HepG2 (cell line): ENCODE data around the gene ATXN1L. TPM values are rescaled to one million over a fixed set of nuclear protein-coding genes. Genes with fewer than 3 reads are reported as not detected.
"Not testable (repeated sequence)": the region's sequence is repeated elsewhere in the genome, so short reads cannot be mapped to it uniquely, and the experiment has no call there.

Experiments
- ATAC-seq: fragments of 200-7000 bp; cut with Tn5 transposase; 3 replicates; pipeline ENCODE4 v1.9.1; 2020; ENCODE audit warnings: mild to moderate bottlenecking, moderate library complexity
- BruUV-seq: library from RNA; stranded (reverse); fragments of 400-500 nt; replicated peaks from 2 replicates; lab custom pipeline; 2021; lab: Mats Ljungman, UMichigan
- CTCF ChIA-PET: fragments of 300-600 bp; formaldehyde crosslinking; extraction: SDS; loops from one replicate; lab custom pipeline; 2021; ENCODE audit warnings: low total read pairs, inconsistent platforms, low intra/inter-chr PET ratio; lab: Yijun Ruan, JAX
- POLR2A ChIA-PET: fragments of 350-600 bp; sonication (Branson Sonifier 250); formaldehyde crosslinking; loops from one replicate; lab custom pipeline; 2020; ENCODE audit warnings: antibody characterized with exemption, inconsistent platforms; lab: Yijun Ruan, JAX
- DNase-seq: peaks from one replicate; pipeline ENCODE4 v3.0.0-alpha.2; 2015; ENCODE audit warnings: low spot score
- FAIRE-seq: peaks from 3 replicates; lab custom pipeline; 2011; peaks lifted over from hg19 to GRCh38; lab: Jason Lieb, UNC
- H2AFZ ChIP-seq: one replicate; pipeline ENCODE4 v1.6.1; 2011; ENCODE audit warnings: low read length, inconsistent platforms
- H3K27ac ChIP-seq: fragments of 300-600 bp; 3 replicates; pipeline ENCODE4 v1.8.0; 2011; ENCODE audit warnings: mixed run types, mild to moderate bottlenecking, mixed read lengths, low read length, inconsistent platforms; ENCODE audit not compliant: insufficient read depth; ENCODE audit errors: extremely low read length
- H3K27me3 ChIP-seq, 2 experiments: fragments of 200-600 bp in 1 of 2; 2 replicates in 1 of 2; 3 replicates in 1 of 2; pipeline versions ENCODE4 v1.6.0 to v1.8.0; 2011; ENCODE audit warnings: low read length in 2 of 2, mild to moderate bottlenecking in 2 of 2, moderate library complexity in 2 of 2, inconsistent platforms in 1 of 2; ENCODE audit not compliant: insufficient read depth in 2 of 2, control insufficient read depth in 1 of 2
- H3K36me3 ChIP-seq, 2 experiments: fragments of 200-600 bp in 1 of 2; replicated peaks in 1 of 2; 2 replicates in 1 of 2; 3 replicates in 1 of 2; pipeline versions ENCODE4 v1.5.1 to v1.8.0; 2011; ENCODE audit warnings: low read length in 2 of 2, inconsistent platforms in 1 of 2; ENCODE audit not compliant: insufficient read depth in 2 of 2, control insufficient read depth in 1 of 2
- H3K4me1 ChIP-seq: 2 replicates; pipeline ENCODE4 v1.5.1; 2012; ENCODE audit warnings: low read length, inconsistent platforms; ENCODE audit not compliant: insufficient read depth
- H3K4me2 ChIP-seq: 2 replicates; pipeline ENCODE4 v1.6.0; 2011; ENCODE audit warnings: low read depth, low read length, inconsistent platforms
- H3K4me3 ChIP-seq, 3 experiments: fragments of 200-600 bp in 1 of 3; sonication (generic), shearing (Covaris generic) in 1 of 3; replicated peaks in 1 of 3; 2 replicates each; pipeline ENCODE4 v1.5.1; 2011 to 2016; ENCODE audit warnings: low read length in 3 of 3, inconsistent platforms in 2 of 3, low read depth in 2 of 3, mild to moderate bottlenecking in 2 of 3, control low read depth in 1 of 3, mixed read lengths in 1 of 3; ENCODE audit not compliant: insufficient read depth in 1 of 3
- H3K79me2 ChIP-seq: one replicate; pipeline ENCODE4 v1.6.1; 2011; ENCODE audit warnings: low read length, inconsistent platforms; ENCODE audit not compliant: insufficient read depth
- H3K9ac ChIP-seq: 2 replicates; pipeline ENCODE4 v1.6.0; 2011; ENCODE audit warnings: mild to moderate bottlenecking, low read depth, low read length, inconsistent platforms; ENCODE audit not compliant: insufficient read depth
- H3K9me3 ChIP-seq: 2 replicates; pipeline ENCODE4 v1.5.1; 2012; ENCODE audit warnings: mild to moderate bottlenecking, low read length
- H4K20me1 ChIP-seq: 2 replicates; pipeline ENCODE4 v1.6.0; 2011; ENCODE audit warnings: inconsistent platforms, mild to moderate bottlenecking, low read length, moderate library complexity; ENCODE audit not compliant: insufficient read depth
- BRD4 ChIP-seq: sonication (generic); formaldehyde crosslinking; IDR thresholded peaks from 2 replicates; pipeline ENCODE4 v1.4.0; 2020; ENCODE audit warnings: missing genetic modification reagents
- HOXD1 ChIP-seq: sonication (generic); formaldehyde crosslinking; IDR thresholded peaks from 2 replicates; pipeline ENCODE4 v1.5.0; 2020; ENCODE audit warnings: missing genetic modification reagents
- MYNN ChIP-seq: sonication (generic); formaldehyde crosslinking; IDR thresholded peaks from 2 replicates; pipeline ENCODE4 v1.4.0; 2020; ENCODE audit warnings: mild to moderate bottlenecking, low read depth, missing genetic modification reagents
- NRL ChIP-seq: sonication (generic); formaldehyde crosslinking; IDR thresholded peaks from 2 replicates; pipeline ENCODE4 v1.5.0; 2020; ENCODE audit warnings: missing genetic modification reagents, mild to moderate bottlenecking, moderate library complexity, borderline replicate concordance
- PATZ1 ChIP-seq: sonication (generic); formaldehyde crosslinking; IDR thresholded peaks from 2 replicates; pipeline ENCODE4 v1.4.0; 2020; ENCODE audit warnings: missing genetic modification reagents
- SKIL ChIP-seq: sonication (generic); formaldehyde crosslinking; IDR thresholded peaks from 2 replicates; pipeline ENCODE4 v1.8.0; 2022; ENCODE audit warnings: missing genetic modification reagents, mild to moderate bottlenecking, moderate library complexity, borderline replicate concordance
- THAP11 ChIP-seq: IDR thresholded peaks from 2 replicates; pipeline ENCODE4 v1.6.1; 2016; ENCODE audit warnings: missing biosample characterization, missing genetic modification reagents
- ZNF264 ChIP-seq: sonication (generic); formaldehyde crosslinking; IDR thresholded peaks from 2 replicates; pipeline ENCODE4 v1.4.0; 2020; ENCODE audit warnings: missing genetic modification reagents
- ZNF552 ChIP-seq: sonication (generic); formaldehyde crosslinking; IDR thresholded peaks from 2 replicates; pipeline ENCODE4 v1.9.0; 2022; ENCODE audit warnings: missing genetic modification reagents, mild to moderate bottlenecking, borderline replicate concordance
- ZNF816 ChIP-seq: sonication (generic); formaldehyde crosslinking; IDR thresholded peaks from 2 replicates; pipeline ENCODE4 v1.8.0; 2022; ENCODE audit warnings: missing genetic modification reagents, mild to moderate bottlenecking, borderline replicate concordance
- WGBS: methylation state at CpG from one replicate; pipeline ENCODE4 v1.1.6; 2017; ENCODE audit warnings: low lambda C conversion rate; 5-methylcytosine and 5-hydroxymethylcytosine counted together
- in situ Hi-C: cut with HindIII; loops from 2 replicates; pipeline ENCODE4 v1.10.0; 2017; ENCODE audit warnings: low pct_unique_long_range_greater_than_20kb; ENCODE audit not compliant: extremely low pct_ligation_motif_present
- intact Hi-C: fragments of 100-400 bp; cut with micrococcal nuclease; formaldehyde crosslinking; loops from one replicate; pipeline ENCODE4 v1.10.0; 2022; ENCODE audit not compliant: unreplicated experiment
- polyA plus RNA-seq, 8 experiments: library from polyadenylated mRNA; depleted of rRNA in 3 of 8; stranded (reverse) in 7 of 8; unstranded in 1 of 8; fragments of >200 nt; fragmentation: Illumina TruSeq in 4 of 8; extraction: Trizol in 4 of 8; gene quantifications; 2 replicates each; pipeline versions ENCODE4 v1.2.1 to v1.2.3, GENCODE V29; 2011 to 2016; ENCODE audit warnings: low read depth in 4 of 8, missing spikeins in 1 of 8, mixed read lengths in 1 of 8; ENCODE audit not compliant: insufficient read depth in 1 of 8
- total RNA-seq, 5 experiments: library from RNA; depleted of rRNA; stranded (reverse); fragments of >200 nt; fragmentation: Illumina TruSeq; extraction: Trizol; gene quantifications; 2 replicates each; pipeline ENCODE4 v1.2.3, GENCODE V29; 2016; ENCODE audit warnings: low read depth in 1 of 5
- TF ChIP-seq, protein P1 (sequence below): sonication (generic); formaldehyde crosslinking; IDR thresholded peaks from 2 replicates; pipeline ENCODE4 v1.5.0; 2020; ENCODE audit warnings: missing genetic modification reagents, mild to moderate bottlenecking, borderline replicate concordance
- TF ChIP-seq, protein P2 (sequence below): sonication (generic); formaldehyde crosslinking; IDR thresholded peaks from 2 replicates; pipeline ENCODE4 v1.8.1; 2022; ENCODE audit warnings: low read depth, mild to moderate bottlenecking, missing genetic modification reagents

The ATXN1L gene
- total and polyA plus RNA-seq, 2 of the 13 experiments (the other 11 are each of a cell fraction or from before 2014, with no cell fraction given), result 20.0 to 22.4 TPM

DNA sequence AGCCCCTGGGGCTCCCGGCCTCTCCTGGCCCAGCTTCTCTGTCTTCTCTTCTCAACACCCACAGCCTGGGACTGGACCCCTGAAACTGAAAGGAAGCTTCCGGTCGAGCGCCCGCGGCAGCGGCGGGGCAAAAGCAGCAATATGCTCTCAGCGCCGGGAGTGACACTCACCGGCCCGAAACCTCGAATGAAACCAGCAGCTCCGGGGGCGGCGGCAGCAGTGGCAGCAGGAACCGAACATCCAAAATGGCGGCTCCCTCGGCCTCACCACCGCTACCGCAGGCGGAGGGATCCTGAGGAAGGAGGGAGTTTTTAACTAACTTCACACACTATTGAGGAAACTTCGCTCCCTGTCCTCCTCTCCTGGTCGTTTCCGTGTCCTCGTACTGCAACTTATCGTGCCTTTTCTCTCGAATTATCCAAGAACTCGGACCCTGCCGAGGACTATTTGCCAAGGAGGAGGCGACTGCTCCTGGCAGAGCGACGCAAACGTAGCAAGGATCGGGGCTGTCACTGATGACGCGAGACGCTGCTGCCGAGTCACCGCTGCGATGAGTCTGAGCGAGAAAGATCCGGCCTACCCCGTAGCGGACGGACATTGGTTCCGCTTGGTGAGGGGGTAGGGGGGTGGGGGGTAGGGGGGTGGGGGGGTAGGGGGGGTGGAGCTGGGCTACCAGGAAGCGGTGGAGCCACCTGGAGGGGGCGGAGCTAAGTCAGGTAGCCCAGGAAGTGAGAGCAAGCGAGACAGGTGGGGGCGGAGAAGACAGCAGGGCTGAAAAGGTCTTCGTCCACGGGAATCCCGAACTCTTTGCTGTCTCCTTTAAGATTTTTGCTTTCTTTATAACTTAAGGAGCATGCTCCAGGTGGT is 37.0 kb upstream of the ATXN1L start, which contains the start of gene AP1G1 (continued):
- TF ChIP-seq ZNF816 (CRISPR knock-in tag) (no peak; the same call in 1 of the 2 replicates), ZNF264 (peak; percentile 74; the same call in 1 of the 2 replicates), NRL (peak; percentile 43; the same call in 1 of the 2 replicates), SKIL (CRISPR knock-in tag) (peak; percentile 59; the same call in 1 of the 2 replicates), THAP11 (CRISPR knock-in tag) (peak; percentile 93), PATZ1 (CRISPR knock-in tag) (peak; percentile 95), ZNF552 (no peak), BRD4 (CRISPR knock-in tag) (peak; percentile 99), HOXD1 (CRISPR knock-in tag) (0 out of 2 replicates have a peak, but pooled peaks have one; percentile 29), MYNN (CRISPR knock-in tag) (0 out of 2 replicates have a peak, but pooled peaks have one; percentile 27)
- TF ChIP-seq, protein P1, sequence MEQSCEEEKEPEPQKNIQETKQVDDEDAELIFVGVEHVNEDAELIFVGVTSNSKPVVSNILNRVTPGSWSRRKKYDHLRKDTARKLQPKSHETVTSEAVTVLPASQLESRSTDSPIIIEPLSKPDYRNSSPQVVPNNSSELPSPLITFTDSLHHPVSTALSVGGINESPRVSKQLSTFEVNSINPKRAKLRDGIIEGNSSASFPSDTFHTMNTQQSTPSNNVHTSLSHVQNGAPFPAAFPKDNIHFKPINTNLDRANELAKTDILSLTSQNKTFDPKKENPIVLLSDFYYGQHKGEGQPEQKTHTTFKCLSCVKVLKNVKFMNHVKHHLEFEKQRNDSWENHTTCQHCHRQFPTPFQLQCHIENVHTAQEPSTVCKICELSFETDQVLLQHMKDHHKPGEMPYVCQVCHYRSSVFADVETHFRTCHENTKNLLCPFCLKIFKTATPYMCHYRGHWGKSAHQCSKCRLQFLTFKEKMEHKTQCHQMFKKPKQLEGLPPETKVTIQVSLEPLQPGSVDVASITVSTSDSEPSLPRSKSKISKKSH (CRISPR knock-in tag), result peak; percentile 74; the same call in 1 of the 2 replicates
- TF ChIP-seq, protein P2, sequence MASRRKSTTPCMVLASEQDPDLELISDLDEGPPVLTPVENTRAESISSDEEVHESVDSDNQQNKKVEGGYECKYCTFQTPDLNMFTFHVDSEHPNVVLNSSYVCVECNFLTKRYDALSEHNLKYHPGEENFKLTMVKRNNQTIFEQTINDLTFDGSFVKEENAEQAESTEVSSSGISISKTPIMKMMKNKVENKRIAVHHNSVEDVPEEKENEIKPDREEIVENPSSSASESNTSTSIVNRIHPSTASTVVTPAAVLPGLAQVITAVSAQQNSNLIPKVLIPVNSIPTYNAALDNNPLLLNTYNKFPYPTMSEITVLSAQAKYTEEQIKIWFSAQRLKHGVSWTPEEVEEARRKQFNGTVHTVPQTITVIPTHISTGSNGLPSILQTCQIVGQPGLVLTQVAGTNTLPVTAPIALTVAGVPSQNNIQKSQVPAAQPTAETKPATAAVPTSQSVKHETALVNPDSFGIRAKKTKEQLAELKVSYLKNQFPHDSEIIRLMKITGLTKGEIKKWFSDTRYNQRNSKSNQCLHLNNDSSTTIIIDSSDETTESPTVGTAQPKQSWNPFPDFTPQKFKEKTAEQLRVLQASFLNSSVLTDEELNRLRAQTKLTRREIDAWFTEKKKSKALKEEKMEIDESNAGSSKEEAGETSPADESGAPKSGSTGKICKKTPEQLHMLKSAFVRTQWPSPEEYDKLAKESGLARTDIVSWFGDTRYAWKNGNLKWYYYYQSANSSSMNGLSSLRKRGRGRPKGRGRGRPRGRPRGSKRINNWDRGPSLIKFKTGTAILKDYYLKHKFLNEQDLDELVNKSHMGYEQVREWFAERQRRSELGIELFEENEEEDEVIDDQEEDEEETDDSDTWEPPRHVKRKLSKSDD, result peak; percentile 99

- FAIRE-seq, BruUV-seq, H3K4me3 ChIP-seq, H3K4me2 ChIP-seq, H2AFZ ChIP-seq, CTCF ChIA-PET, intact Hi-C loops, H3K9me3 ChIP-seq, DNase-seq, H3K27me3 ChIP-seq, H4K20me1 ChIP-seq, ATAC-seq, in situ Hi-C loops, H3K36me3 ChIP-seq: not testable (repeated sequence)
- Histone ChIP-seq H3K79me2 (peaks cover 35% of the 10 kb centered on the region), H3K4me1 (peaks cover 53% of the 10 kb centered on the region), H3K27ac (peak overlapping the region; percentile 74), H3K9ac (peak overlapping the region; percentile 78; the same call in 1 of the 2 replicates)
- WGBS, result 93% methylated on average over 11 of the region's 11 CpGs
- POLR2A ChIA-PET, result interaction anchor here (1.7 to 2.9 kb wide), 4 partner anchors 23 to 284 kb away, joined by 3 to 21 read pairs (median 8); partner anchors contain the start of genes DHX38, IST1 and TXNL4B
Observed at GRCh38 chr16:71810155-71810530, 35.6 kb upstream of the ATXN1L start.
